NCI-H460 (cell line): ENCODE data around the gene HS3ST5. TPM values are rescaled to one million over a fixed set of nuclear protein-coding genes. Genes with fewer than 3 reads are reported as not detected.

Experiments used
- DNase-seq: peaks from one replicate; pipeline ENCODE4 v3.0.0-alpha.2; 2016; ENCODE audit warnings: low read depth; ENCODE audit errors: extremely low read depth
- total RNA-seq: library from RNA; depleted of rRNA; stranded (reverse); fragments of >200 nt; shearing (Covaris generic); gene quantifications from 2 replicates; pipeline ENCODE4 v1.2.3, GENCODE V29; 2014

HS3ST5 gene
- total RNA-seq, 1 experiment from 2014 or later = not detected

- no peak for DNase-seq
Observed at GRCh38 chr6:114203460-114203859, 139.4 kb downstream of the HS3ST5 start.

DNA sequence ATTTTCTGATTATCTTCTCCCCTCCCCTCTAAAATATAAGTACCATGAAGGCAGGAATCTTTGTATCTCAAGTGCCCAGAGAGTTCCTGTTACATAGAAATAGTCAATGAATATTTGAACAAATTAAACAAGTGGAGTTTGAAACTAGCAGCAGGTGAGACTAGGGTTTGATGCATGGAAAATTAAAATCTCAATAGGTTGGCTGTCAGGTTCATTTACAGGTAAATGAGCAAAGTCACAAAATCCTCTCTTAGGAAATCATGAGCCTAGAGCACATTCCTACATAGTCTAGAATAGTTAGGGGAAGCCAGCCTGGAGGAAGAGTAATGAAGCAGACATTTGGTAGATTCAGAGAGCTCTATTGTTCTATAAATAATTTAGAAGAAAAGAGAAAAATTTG lies 140.4 kb downstream of the HS3ST5 start:
- DNase-seq = no peak

DNA sequence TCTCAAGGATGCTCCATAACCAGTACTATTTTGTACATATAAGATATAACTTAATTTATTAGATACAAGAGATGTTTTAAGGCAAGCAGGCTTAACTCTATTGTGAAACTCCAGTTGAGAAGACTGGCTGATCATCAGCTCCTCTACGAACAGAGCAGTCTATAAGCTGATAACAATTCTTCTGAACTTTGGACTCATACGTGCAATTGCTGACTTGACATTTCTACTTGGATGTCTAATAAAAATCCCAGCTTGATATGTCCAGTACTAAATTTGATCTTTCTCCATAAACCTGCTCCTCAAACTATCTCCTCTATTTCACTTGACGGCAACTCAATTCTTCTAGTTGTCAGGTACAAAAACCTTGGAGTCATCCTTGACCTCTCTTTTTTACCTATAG lies 141.9 kb downstream of the HS3ST5 start:
- DNase-seq = no peak

DNA sequence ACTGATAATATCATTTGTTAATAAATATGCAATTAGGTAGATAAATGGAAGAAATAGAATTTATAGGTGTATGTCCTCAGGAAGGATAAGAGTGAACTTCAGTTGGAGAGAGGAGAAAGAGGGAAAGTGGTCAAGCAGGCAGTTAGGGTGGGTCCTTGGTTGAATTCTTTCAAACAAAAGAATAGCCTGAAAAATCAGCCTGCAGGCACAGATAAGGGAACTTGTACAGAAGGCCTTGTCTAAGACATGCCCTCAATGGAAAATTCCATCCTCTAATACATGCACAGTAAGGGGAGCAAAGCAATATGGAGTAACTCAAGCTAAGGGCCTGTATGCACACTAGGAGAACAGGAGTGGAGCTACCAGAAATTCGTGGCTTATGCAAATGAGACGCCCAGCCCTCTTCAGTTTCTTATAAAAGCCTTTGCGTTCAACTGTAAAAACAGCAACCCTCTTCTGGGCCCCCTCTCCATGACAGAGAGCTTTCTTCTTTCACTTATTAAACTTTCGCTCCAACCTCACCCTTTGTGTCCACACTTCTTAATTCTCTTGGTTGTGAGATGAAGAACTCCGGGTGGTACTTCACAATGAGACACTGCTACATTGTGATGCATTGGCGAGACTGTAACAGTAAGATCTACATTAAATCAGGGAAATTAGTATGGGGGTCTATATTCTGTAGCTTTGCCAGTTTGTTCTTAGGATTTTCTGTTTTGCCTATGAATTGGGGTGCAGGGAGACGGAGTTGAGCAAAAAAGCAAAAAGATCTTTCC lies 147.0 kb downstream of the HS3ST5 start:
- DNase-seq = no peak

DNA sequence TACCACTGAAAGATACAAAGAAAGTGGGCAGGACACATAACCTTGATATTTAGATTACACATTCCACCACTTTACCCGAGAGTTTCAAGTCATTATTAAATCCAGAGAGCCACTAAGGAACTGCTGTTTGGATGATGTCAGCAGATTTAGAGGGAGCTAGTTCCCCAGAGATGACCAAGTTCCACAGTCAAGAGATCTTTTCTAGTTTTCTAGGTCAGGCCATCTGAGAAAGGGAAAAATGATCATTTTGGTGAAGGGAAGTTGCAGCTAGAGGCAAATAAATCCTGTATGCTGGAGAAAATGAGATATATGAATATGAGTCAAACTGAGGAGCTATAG lies 147.8 kb downstream of the HS3ST5 start:
- no peak for DNase-seq

GRCh38 chr6:114194362-114195026 lies 148.3 kb downstream of the HS3ST5 start:
- no peak for DNase-seq

GRCh38 chr6:114187563-114187962 lies 155.3 kb downstream of the HS3ST5 start:
- no peak for DNase-seq

DNA sequence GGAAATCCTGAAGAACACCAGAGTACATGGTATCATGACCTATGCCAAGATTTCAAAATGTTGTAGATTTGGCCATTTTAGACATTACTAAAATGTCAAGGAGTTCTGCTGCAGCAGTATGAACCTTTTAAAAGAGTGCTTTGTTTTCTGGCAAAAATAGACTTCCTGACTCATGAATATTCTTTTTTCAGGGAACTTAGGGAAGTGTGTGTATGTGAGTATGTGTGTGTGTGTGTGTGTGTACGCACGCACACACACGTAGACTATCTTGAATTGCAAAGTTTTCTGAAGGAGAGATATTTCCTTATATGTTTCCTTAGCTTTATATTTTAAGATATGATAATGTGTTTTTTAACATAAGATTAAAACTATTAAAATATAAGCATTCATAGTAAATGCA lies 161.2 kb downstream of the HS3ST5 start:
- DNase-seq = no peak

GRCh38 chr6:114179411-114179810 lies 163.4 kb downstream of the HS3ST5 start:
- no peak for DNase-seq

GRCh38 chr6:114176726-114177125 lies 166.1 kb downstream of the HS3ST5 start:
- DNase-seq = no peak

- DNase-seq = no peak
Observed at GRCh38 chr6:114172576-114173260, 170.1 kb downstream of the HS3ST5 start.

GRCh38 chr6:114171473-114171872 lies 171.3 kb downstream of the HS3ST5 start:
- DNase-seq = no peak

- DNase-seq = no peak
Observed at GRCh38 chr6:114170958-114171387, 171.8 kb downstream of the HS3ST5 start.

- DNase-seq = no peak
Observed at GRCh38 chr6:114170372-114170771, 172.5 kb downstream of the HS3ST5 start.

GRCh38 chr6:114169763-114170162 lies 173.1 kb downstream of the HS3ST5 start:
- DNase-seq = no peak

DNA sequence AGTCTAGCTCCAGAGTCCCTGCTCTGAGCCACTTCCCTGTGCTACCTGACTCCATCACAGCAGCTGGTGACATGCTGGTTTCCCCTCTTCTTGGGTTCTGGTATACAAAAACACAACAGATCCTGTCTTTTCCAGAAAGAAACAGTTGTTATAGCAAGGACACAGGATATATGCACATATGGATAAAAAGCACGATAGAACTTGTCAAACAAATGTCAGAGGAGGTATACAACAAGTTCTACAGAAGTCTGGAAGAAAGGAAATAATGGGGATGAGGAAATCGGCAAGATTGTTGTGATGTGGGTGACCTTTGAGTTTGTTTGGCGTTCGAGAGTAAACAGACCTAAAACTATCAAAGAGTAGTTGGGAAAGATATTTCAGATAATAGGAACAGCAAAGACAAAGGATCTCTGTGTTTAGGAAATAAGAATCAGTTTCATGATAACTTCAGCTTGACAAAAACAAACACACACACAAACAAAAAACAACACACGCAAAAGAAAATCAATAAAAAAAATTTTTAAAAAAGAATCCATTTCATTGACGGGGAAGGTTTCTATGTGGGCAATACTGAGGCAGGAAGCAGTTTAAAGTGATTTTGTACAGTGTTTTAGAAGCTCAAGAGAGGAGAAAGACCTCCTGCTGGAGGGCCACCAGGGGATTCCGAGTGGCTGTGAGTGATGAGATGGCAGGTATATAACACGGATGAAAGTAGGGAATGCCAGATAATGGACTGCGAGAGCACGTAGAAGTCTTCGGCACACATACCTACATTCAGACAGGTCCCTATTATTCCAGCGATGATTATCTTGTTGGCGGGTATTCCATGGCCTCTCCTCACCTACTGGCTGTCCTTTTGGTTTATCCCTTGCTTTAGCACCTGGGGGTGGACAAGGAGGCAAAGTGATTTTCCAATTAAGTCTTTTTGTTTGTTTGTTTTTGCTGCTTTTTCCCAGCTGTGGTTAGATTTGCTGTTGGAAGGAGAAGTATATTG lies 174.9 kb downstream of the HS3ST5 start:
- DNase-seq = no peak

DNA sequence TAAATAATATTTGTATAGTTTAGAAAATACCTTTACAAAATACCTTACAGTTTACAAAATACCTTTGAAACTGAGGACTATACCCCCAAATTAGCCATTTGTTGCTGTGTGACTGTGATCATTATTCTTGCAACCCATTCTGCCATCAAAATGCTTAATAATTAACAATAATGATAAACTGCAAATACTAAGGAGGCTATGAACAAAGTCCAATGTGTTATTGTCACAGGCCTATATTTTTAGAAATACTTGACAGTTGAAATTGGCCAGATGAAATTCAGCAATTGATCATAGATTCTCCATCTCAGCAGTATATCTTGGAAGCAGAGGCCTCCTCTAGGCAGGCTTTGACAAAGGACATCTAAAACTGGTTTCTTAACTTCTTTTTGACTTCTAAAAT lies 178.6 kb downstream of the HS3ST5 start:
- DNase-seq = no peak

GRCh38 chr6:114162691-114163347 lies 180.0 kb downstream of the HS3ST5 start:
- no peak for DNase-seq

GRCh38 chr6:114160881-114161280 lies 181.9 kb downstream of the HS3ST5 start:
- no peak for DNase-seq

DNA sequence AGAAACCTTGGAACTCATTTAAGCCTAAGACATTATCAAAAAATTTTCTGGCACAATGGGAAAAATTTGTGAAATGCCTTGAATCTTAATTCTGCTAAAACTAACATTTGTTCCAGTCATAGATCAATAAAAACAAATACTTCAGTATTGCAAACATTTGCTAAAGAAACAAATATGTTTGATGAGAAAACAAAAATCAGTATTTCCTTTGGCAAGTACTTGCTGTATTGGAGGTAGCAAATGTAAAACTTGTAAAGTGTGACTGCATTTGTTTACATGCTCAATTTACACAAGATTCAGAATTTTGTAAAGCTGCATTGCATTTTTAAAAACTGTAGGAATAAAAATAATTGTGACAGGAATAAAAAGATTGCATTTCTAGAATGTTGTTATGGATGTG lies 183.1 kb downstream of the HS3ST5 start:
- DNase-seq = no peak
